Fibroblast of skin of abdomen (primary cell): Measurements from ENCODE around the gene PIK3R3.
"Not testable (repeated sequence)": the region's sequence is repeated elsewhere in the genome, so short reads cannot be mapped to it uniquely, and the experiment has no call there.

Experiments
- DNase-seq: peaks from one replicate; pipeline ENCODE4 v3.0.0-alpha.2; 2013

PIK3R3 gene

GRCh38 chr1:46064708-46065107, 67.7 kb downstream of the PIK3R3 start:
- DNase-seq, result no peak

DNA sequence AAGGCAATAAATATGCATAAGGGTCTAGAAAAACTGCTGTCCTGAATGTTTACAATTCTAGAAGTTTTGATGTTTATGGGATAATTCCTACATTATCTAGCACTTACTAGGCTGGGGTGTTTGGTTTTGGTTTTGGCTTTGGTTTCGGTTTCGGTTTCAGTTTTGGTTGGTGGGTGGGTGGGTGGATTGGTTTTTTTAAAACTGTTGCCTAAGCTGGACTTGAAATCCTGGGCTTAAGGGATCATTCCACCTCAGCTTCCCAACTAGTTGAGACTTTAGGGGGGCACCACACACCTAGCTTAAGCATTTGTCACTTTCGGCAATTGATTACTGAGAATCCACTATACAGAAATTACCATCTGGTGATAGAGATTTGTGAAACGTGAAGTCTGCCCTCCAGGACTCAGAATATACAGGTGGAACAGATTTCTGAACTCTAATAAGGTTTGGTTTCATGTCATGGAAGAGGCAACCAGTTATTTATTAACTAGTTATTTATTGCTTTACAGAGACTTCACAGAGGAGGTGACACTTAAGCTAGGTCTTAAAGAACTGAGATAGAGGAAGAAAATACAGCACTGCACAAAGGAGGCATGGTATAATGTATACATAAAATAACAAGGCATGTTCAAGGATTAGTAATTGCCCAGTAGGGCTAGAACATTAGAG, 69.6 kb downstream of the PIK3R3 start:
- DNase-seq, result no peak

- no peak for DNase-seq
Measured at GRCh38 chr1:46061146-46061545, 71.3 kb downstream of the PIK3R3 start.

- DNase-seq, result no peak
Measured at GRCh38 chr1:46058936-46059335, 73.5 kb downstream of the PIK3R3 start.

DNA sequence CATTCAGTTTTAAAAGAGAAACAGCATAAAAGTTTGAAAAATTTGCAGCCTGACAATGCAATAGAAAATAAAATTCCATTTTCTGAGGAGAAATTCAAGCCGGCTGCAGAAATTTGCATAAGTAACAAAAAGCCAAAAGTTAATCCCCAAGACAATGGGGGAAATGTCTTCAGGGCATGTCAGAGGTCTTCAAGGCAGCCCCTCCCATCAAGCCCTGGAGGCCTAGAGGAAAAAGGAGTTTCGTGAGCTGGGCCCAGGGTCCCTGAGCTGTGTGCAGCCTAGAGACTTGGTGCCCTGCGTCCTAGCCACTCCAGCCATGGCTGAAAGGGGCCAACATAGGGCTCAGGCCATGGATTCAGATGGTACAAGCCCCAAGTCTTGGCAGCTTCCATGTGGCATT, 74.6 kb downstream of the PIK3R3 start:
- DNase-seq, result no peak

DNA sequence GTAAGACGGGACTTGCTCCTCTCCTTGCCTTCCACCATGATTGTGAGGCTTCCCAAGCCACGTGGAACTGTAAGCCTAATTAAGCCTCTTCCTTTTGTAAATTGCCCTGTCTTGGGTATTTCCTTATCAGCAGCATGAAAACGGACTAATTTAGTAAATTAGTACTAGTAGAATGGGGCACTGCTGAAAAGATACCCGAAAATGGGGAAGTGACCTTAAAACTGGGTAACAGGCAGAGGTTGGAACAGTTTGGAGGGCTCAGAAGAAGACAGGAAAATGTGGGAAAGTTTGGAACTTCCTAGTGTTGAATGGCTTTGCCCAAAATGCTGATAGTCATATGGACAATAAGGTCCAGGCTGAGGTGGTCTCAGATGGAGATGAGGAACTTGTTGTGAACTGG, 75.2 kb downstream of the PIK3R3 start:
- not testable (repeated sequence) for DNase-seq

DNA sequence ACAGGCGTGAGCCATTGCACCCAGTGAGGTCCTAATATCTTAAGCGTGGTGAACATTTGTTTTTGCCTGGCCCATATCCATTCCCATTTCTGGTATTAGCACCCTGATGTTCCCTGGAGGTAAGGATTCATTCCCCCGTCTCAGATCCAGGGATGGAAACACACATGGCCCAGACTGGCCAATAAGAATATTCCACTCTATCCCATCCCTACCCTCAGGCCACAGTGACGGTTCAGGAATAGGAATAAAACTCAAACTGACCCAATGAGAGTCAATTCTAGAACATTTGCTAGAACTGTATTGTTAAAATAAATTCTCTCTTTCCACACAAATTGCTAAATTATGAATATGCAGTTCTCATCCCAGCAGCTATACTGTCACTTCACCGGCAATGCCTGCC, 76.1 kb downstream of the PIK3R3 start:
- DNase-seq, result no peak

DNA sequence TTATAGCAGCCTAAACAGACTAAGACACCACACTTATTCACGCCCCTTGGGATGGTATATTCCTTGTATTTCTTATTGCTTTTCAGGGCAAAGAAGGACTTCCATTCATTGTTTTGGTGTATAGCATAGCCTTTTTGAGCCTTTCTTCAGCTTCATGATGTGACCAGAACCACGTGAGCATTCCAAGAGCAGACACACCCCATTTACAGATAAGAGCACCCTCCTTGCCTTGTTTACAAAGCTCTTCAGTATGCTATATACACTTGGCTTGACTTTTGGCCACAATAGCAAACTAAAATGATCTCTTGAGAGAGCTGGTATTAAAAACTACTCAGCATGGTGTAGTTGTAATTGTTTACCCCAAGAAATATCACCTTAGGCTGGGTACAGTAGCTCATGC, 78.7 kb downstream of the PIK3R3 start:
- no peak for DNase-seq

DNA sequence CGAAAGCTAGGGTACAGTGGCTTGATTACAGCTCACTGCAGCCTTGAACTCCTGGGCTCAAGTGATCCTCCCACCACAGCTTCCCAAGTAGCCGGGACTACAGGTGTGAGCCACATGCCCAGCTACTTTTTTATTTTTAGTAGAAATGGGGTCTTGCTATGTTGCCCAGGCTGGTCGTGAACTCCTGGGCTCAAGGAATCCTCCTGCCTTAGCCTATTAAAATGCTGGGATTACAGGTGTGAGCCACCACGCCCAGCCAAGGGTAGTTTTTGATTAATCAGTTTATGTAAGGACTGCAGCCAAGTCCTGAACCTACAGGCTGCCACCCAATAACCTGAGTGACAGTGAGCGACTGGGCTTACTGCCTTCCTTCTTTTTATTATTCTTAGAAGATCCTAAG, 88.3 kb downstream of the PIK3R3 start:
- DNase-seq, result no peak

GRCh38 chr1:46043458-46044017, 88.9 kb downstream of the PIK3R3 start:
- DNase-seq, result no peak

- DNase-seq, result peak; percentile 60
Measured at GRCh38 chr1:46041974-46042373, 90.5 kb downstream of the PIK3R3 start.

GRCh38 chr1:46041551-46041950, 90.9 kb downstream of the PIK3R3 start:
- DNase-seq, result no peak

DNA sequence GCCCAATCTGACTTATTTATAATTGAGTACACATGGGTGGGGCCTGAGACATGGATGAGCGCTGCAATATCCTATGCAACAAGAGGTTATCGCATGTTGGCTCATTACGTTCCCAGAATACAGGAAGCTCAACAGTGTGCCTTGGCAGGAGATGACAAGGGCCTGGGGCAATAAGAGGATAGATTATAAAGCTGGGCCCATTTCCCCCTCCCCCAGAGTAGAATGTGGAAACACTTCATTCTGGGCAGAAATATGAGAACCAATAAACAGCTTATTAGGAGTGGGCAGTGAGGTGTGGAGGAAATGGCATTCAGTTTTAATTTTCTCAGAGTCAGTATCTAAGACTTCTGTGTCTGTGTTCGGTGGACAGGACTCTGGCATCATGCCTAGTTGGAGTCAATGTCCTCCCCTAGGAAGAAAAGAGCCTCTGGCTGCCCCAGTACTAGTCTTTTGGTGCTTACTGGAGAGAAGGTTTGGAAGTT, 92.8 kb downstream of the PIK3R3 start:
- DNase-seq, result no peak

GRCh38 chr1:46036894-46037839, 95.3 kb downstream of the PIK3R3 start:
- peak; percentile 72 for DNase-seq

- no peak for DNase-seq
Measured at GRCh38 chr1:46034601-46035516, 97.6 kb downstream of the PIK3R3 start.

- peak; percentile 6 for DNase-seq
Measured at GRCh38 chr1:46030876-46031660, 101.4 kb downstream of the PIK3R3 start.

GRCh38 chr1:46030074-46030870, 102.2 kb downstream of the PIK3R3 start:
- no peak for DNase-seq

GRCh38 chr1:46027788-46028573, 104.4 kb downstream of the PIK3R3 start:
- no peak for DNase-seq

GRCh38 chr1:46026531-46026930, 105.9 kb downstream of the PIK3R3 start:
- no peak for DNase-seq
